ENCODE data around the gene TUBB4A. TPM values are rescaled to one million over a fixed set of nuclear protein-coding genes. Genes with fewer than 3 reads are reported as not detected.

Gene TUBB4A
- total RNA-seq, 1 experiment from 2014 or later = not detected

- Histone ChIP-seq H3K36me3 (no peaks in the 10 kb centered on the region), H3K4me3 (no peak overlapping the region), H3K9me3 (replicated peaks) (no peaks in the 10 kb centered on the region), H3K27ac (no peak overlapping the region), H3K4me1 (replicated peaks) (no peaks in the 10 kb centered on the region), H3K27me3 (replicated peaks) (peaks cover 38% of the 10 kb centered on the region)
- DNase-seq (ENCODE audit: low read depth in 1 of 2, low spot score in 2 of 2) = no peak
Measured at GRCh38 chr19:6476896-6477431, 25.1 kb downstream of the TUBB4A start.

DNA sequence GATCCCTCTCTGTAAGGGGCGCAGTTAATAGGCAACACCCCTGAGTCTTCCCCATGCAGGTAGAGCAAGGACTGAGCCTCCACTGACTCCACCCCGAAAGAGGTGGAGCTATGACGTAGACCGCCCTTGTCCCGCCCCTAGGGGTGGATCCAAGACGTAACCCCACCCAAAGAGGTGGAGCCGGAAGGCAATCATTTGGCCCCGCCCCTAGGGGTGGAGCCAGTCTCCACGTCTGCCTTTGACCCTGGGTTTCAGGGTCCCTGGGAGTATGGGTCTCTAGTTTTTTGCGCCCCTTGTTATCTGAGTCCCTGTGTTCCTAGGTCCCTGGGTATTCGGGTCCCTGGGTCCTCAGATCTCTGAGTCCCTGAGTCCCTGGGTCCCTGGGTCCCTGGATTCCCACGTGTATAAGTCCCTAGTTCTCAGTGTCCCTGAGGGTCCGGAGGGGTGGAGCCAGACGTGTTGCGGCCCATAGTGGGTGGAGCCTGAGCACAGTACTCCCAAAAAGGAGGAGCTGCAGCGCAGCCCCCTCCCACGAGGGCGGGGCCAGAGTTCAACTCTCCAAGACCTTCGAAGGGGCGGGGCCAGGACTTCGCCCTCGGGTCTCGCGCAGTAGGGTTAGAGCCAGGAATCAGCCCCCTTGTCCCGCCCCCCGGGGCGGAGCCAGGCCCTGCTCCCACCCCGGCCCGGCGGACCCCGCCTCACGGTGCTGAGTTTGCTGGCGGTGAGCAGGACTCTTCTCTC lies 25.8 kb downstream of the TUBB4A start:
- H3K27ac ChIP-seq = no peak overlapping the region
- H3K4me3 ChIP-seq = no peak overlapping the region
- H3K4me1 ChIP-seq (replicated peaks) = no peaks in the 10 kb centered on the region
- no peaks in the 10 kb centered on the region for H3K9me3 ChIP-seq (replicated peaks)
- peaks cover 35% of the 10 kb centered on the region for H3K27me3 ChIP-seq (replicated peaks)
- no peaks in the 10 kb centered on the region for H3K36me3 ChIP-seq
- peak; percentile 15 to 52 for DNase-seq (ENCODE audit: low read depth in 1 of 2, low spot score in 2 of 2)

- H3K4me1 ChIP-seq (replicated peaks) = no peaks in the 10 kb centered on the region
- peaks cover 35% of the 10 kb centered on the region for H3K27me3 ChIP-seq (replicated peaks)
- no peak overlapping the region for H3K27ac ChIP-seq
- H3K4me3 ChIP-seq = no peak overlapping the region
- no peaks in the 10 kb centered on the region for H3K9me3 ChIP-seq (replicated peaks)
- H3K36me3 ChIP-seq = no peaks in the 10 kb centered on the region
- DNase-seq (ENCODE audit: low read depth in 1 of 2, low spot score in 2 of 2) = no peak
Measured at GRCh38 chr19:6475321-6476108, 26.6 kb downstream of the TUBB4A start.

- H3K36me3 ChIP-seq = no peaks in the 10 kb centered on the region
Measured at GRCh38 chr19:6473647-6474046, 28.5 kb downstream of the TUBB4A start.

DNA sequence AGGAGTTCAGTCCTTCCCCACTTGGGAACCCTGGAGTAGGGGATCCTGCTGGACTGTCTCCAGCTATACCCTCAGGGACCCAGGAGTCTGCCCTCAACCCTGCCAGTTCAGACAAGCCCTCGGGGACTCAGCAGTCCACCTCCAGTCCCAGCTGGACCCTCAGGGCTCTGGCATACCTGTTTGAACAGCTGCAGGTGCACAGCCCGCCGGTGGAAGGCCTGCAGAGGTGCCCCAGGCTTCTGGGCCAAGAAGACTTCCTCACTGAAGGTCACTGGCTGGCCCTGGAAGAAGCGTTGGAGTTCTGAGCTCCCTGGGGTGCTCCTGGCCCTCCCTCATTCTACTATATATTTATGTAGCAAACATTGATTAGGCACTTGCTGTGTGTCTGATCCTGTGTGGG lies 29.4 kb downstream of the TUBB4A start:
- no peaks in the 10 kb centered on the region for H3K4me1 ChIP-seq (replicated peaks)
- no peak overlapping the region for H3K4me3 ChIP-seq
- no peaks in the 10 kb centered on the region for H3K9me3 ChIP-seq (replicated peaks)
- H3K27ac ChIP-seq = no peak overlapping the region
- peaks cover 33% of the 10 kb centered on the region for H3K27me3 ChIP-seq (replicated peaks)
- DNase-seq (ENCODE audit: low read depth in 1 of 2, low spot score in 2 of 2) = no peak
- H3K36me3 ChIP-seq = no peaks in the 10 kb centered on the region

More at GRCh38 chr19:6473647-6474046, 28.5 kb downstream of the TUBB4A start:
- H3K27ac ChIP-seq = no peak overlapping the region
- DNase-seq (ENCODE audit: low read depth in 1 of 2, low spot score in 2 of 2) = no peak
- no peaks in the 10 kb centered on the region for H3K9me3 ChIP-seq (replicated peaks)
- peaks cover 25% of the 10 kb centered on the region for H3K27me3 ChIP-seq (replicated peaks)
- H3K4me3 ChIP-seq = no peak overlapping the region
- H3K4me1 ChIP-seq (replicated peaks) = no peaks in the 10 kb centered on the region

GRCh38 chr19:6471076-6471475 lies 31.0 kb downstream of the TUBB4A start:
- no peaks in the 10 kb centered on the region for H3K36me3 ChIP-seq
- H3K9me3 ChIP-seq (replicated peaks) = no peaks in the 10 kb centered on the region
- no peak overlapping the region for H3K4me3 ChIP-seq
- no peak for DNase-seq (ENCODE audit: low read depth in 1 of 2, low spot score in 2 of 2)
- H3K27ac ChIP-seq = no peak overlapping the region
- peaks cover 31% of the 10 kb centered on the region for H3K27me3 ChIP-seq (replicated peaks)
- H3K4me1 ChIP-seq (replicated peaks) = no peaks in the 10 kb centered on the region

- Histone ChIP-seq H3K36me3 (no peaks in the 10 kb centered on the region), H3K27me3 (replicated peaks) (peaks cover 31% of the 10 kb centered on the region), H3K27ac (no peak overlapping the region), H3K9me3 (replicated peaks) (no peaks in the 10 kb centered on the region), H3K4me1 (replicated peaks) (no peaks in the 10 kb centered on the region), H3K4me3 (no peak overlapping the region)
- no peak for DNase-seq (ENCODE audit: low read depth in 1 of 2, low spot score in 2 of 2)
Measured at GRCh38 chr19:6470173-6470572, 31.9 kb downstream of the TUBB4A start.

DNA sequence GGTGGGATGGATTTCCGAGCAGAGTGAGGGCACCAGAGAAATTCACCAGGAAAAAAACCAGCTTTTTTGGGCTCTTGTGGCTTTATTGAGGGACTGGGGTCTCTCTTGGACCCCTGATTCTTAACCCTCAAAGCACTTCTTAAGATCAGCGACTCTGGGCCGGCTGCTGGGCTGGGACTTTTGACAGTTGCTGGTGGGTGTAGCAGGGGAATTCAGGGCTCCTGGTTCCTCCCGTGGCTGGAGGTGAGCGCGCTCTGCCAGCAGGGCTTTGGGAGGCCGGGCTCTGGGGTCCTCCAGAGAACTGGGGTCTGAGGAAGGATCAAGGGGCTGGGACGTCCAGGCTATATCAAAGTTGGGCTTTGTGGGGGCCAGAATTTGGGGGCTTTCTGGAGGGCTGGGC lies 34.7 kb downstream of the TUBB4A start:
- Histone ChIP-seq H3K27ac (no peak overlapping the region), H3K4me3 (no peak overlapping the region), H3K36me3 (no peaks in the 10 kb centered on the region), H3K9me3 (replicated peaks) (no peaks in the 10 kb centered on the region), H3K4me1 (replicated peaks) (no peaks in the 10 kb centered on the region), H3K27me3 (replicated peaks) (peaks cover 42% of the 10 kb centered on the region)
- no peak for DNase-seq (ENCODE audit: low read depth in 1 of 2, low spot score in 2 of 2)

DNA sequence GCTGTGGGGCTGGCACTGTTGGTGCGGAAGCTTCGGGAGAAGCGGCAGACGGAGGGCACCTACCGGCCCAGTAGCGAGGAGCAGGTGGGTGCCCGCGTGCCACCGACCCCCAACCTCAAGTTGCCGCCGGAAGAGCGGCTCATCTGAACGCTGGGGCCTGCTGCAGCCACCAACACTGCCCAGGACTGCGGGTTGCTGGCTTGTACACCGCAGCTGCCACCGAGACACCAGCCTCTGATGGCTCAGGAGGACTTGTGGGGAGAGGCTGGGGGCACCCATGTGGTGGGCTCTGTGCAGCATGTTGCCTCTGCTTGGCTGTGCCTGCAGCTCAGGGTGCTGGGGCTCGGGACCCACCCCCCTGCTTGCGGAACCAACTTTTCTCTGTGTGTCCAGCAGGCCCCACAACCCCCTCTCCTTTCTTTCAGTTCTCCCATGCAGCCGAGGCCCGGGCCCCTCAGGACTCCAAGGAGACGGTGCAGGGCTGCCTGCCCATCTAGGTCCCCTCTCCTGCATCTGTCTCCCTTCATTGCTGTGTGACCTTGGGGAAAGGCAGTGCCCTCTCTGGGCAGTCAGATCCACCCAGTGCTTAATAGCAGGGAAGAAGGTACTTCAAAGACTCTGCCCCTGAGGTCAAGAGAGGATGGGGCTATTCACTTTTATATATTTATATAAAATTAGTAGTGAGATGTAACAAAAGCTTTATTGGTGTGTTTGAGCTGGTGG lies 35.4 kb downstream of the TUBB4A start:
- Histone ChIP-seq H3K9me3 (replicated peaks) (no peaks in the 10 kb centered on the region), H3K27me3 (replicated peaks) (peaks cover 42% of the 10 kb centered on the region), H3K27ac (no peak overlapping the region), H3K4me3 (no peak overlapping the region), H3K36me3 (no peaks in the 10 kb centered on the region), H3K4me1 (replicated peaks) (no peaks in the 10 kb centered on the region)
- no peak for DNase-seq (ENCODE audit: low read depth in 1 of 2, low spot score in 2 of 2)

DNA sequence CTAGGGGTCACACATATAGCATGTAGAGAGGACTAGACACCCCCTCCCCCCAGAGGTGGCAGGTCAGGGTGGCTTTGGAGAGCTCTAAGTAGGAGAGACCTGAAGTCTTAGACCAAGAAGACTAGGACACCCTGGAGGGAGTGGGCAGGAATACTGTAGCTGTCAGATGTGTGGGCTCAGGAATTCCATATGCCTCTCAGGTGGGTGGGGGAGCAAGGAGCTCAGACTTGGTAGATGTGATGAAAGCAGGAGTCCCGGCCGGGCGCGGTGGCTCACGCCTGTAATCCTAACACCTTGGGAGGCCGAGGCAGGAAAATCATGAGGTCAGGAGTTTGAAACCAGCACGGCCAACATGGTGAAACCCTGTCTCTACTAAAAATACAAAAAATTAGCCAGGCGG lies 36.4 kb downstream of the TUBB4A start:
- H3K4me1 ChIP-seq (replicated peaks) = peaks cover under 1% of the 10 kb centered on the region
- H3K27me3 ChIP-seq (replicated peaks) = peaks cover 42% of the 10 kb centered on the region
- no peaks in the 10 kb centered on the region for H3K9me3 ChIP-seq (replicated peaks)
- no peak overlapping the region for H3K4me3 ChIP-seq
- no peak overlapping the region for H3K27ac ChIP-seq
- H3K36me3 ChIP-seq = no peaks in the 10 kb centered on the region
- no peak for DNase-seq (ENCODE audit: low read depth in 1 of 2, low spot score in 2 of 2)

DNA sequence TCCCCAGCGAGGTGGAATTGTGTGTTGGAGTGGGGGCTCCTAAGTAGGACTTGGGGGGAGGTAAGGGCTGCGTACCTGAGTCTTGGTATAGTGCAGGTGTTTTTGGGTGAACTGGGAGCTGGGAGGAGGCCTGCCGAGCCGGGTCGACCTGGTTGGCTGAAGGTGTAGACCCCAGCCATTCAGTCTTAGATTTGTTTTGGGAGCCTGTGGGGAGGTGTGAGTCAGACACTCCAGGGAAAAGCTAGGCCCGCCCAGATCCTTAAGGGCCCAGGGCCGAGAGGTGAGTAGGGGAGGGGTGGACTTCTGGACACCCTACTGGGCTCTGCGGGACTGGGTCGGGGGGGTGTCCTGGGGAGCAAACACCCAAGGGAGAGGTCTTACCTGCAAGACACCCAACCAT lies 37.1 kb downstream of the TUBB4A start:
- no peaks in the 10 kb centered on the region for H3K9me3 ChIP-seq (replicated peaks)
- no peaks in the 10 kb centered on the region for H3K36me3 ChIP-seq
- no peak for DNase-seq (ENCODE audit: low read depth in 1 of 2, low spot score in 2 of 2)
- no peak overlapping the region for H3K27ac ChIP-seq
- peaks cover 7% of the 10 kb centered on the region for H3K4me1 ChIP-seq (replicated peaks)
- no peak overlapping the region for H3K4me3 ChIP-seq
- peaks cover 42% of the 10 kb centered on the region for H3K27me3 ChIP-seq (replicated peaks)

DNA sequence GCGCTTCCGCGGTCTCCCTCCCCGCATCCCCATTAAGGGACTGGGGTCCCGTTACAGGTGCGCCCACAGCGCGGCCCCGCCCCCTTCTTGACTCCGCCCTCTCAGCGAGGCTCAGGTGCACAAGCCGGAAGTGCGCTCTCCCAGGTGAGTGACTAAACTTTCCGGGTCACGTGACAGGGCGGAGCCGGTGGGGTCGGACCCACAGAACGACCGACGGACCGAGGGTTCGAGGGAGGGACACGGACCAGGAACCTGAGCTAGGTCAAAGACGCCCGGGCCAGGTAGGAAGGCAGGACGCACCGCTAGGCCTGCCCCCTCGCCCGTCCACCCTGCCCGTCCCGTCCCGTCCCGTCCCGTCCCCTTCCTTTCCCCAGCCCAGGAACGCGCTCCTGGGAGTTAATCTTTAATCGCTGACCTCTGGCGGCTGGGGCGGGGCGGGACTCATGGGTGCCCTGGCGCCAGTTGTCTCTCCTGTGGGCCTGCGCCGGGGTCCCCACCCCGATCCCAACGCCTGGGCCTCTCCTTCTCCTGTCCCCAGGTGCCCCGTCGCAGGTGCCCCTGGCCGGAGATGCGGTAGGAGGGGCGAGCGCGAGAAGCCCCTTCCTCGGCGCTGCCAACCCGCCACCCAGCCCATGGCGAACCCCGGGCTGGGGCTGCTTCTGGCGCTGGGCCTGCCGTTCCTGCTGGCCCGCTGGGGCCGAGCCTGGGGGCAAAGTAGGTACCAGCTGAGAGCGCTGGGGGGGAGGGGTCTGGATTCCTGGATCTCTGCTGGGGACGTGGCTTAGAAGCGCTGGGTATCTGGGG lies 37.8 kb downstream of the TUBB4A start, which contains the start of gene CRB3:
Gene CRB3 (plus strand): TSS at position 202 of the 804 bp plus-strand sequence. CDS start 431 bp downstream, at position 633.
- H3K27ac ChIP-seq = no peak within 1 kb of the TSS
- H3K4me1 ChIP-seq (replicated peaks) = peaks cover 14% of the 10 kb centered on the region
- no peaks in the 10 kb centered on the region for H3K9me3 ChIP-seq (replicated peaks)
- DNase-seq (ENCODE audit: low read depth in 1 of 2, low spot score in 2 of 2) = no peak
- no peaks in the 10 kb centered on the region for H3K36me3 ChIP-seq
- peaks cover 46% of the 10 kb centered on the region for H3K27me3 ChIP-seq (replicated peaks)
- H3K4me3 ChIP-seq = no peak within 1 kb of the TSS

All from SJSA1 (cell line).